ENCODE data around the gene ZBTB46.
"Not testable (repeated sequence)": the region's sequence is repeated elsewhere in the genome, so short reads cannot be mapped to it uniquely, and the experiment has no call there.

ZBTB46 gene

DNA sequence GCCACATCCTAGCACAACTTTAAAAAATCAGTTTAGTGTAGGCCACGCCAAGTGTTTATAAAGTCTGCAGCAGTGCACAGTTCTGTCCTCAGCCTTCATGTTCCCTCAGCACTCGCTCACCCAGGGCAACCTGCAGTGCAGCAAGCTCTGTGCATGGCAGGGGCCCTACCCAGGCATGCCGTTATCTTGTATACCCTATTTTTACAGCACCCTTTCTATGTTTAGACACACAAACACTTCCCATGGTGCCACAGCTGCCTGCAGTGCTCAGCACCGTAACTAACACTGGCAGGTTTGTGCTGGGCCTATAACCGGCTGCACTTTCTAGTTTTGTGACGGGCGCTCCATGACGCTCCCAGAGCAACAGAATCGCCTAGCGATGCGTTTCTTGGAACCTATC, 43.8 kb downstream of the ZBTB46 start:
- no peak for DNase-seq (ENCODE audit: low read depth)

DNA sequence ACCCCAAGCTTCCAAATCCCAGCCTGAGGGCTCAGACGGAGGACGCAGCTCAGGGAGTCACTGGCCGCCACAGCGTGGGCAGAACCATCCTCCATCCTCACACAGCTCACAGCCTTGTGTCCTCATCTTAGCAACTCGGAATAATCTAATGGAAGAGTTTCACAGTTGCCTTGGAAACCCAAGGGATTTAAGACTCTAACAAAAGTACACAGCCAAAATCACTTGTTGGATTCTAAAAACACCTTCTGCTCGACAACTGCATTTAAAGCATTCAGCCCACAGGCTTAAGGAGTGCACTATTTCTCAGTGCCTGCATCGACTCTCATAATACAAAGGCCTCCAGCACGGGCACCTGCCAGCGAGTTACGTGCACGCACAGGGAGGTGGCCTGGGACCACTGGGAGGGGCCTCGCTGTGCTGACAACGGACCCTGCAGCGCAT, 45.4 kb downstream of the ZBTB46 start:
- DNase-seq (ENCODE audit: low read depth), result no peak

DNA sequence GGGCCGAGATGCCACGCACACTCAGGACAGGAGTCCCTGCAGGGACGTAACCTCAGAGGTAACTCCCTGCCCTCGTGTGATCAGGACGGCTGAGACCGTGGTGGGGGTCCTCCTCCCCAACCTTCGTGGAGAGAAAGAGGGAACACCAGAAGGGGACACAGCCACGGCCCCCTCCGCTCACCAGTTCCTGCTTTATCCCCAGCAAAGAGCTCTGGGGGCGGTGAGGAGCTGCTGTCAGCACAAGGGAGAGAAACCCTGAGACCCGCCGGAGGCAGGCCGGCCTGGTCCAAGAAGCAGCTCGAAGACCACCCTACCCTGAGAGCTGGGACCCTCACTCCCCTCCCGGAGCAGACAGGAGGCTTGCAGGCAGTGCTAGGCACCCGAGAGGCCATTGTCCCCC, 47.1 kb downstream of the ZBTB46 start:
- no peak for DNase-seq (ENCODE audit: low read depth)

DNA sequence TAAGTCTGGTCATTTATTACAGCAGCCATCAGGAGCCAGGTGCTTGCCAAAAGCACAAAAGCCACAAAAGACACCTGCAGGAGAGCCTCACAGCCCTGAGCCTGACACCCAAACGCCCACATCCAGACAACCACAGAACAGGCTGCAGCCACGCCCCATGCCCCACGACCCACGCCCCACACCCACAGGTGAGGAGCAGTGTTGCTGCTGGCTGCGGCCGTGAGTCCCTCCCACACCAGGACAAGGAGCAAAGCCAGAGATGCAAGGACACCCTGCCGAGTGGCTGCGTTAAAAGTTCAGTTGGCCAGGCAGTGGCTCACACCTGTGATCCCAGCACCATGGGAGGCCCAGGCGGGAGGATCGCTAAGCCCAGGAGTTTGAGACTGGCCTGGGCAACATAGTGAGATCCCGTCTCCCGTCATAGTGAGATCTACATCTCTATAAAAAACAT, 48.5 kb downstream of the ZBTB46 start:
- no peak for DNase-seq (ENCODE audit: low read depth)

DNA sequence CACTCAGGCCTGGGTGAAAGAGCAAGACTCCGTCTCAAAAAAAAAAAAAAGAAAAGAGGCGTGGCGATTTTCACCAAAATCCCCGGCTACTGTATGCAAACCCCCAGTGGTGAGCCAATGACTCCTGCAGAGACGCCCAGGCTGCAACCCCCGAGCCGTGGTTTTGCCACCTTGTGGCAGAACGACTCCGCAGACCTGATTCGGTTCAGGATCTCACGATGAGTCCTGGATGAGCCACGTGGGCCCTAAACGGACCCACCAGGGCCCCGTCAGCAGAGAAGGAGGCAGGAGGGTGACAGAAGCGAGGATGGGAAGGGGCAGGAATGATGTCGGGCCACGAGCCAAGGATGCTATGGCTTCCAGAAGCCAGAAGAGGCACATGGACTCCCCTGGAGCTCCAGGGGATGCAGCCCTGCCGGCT, 49.0 kb downstream of the ZBTB46 start:
- DNase-seq (ENCODE audit: low read depth), result no peak

DNA sequence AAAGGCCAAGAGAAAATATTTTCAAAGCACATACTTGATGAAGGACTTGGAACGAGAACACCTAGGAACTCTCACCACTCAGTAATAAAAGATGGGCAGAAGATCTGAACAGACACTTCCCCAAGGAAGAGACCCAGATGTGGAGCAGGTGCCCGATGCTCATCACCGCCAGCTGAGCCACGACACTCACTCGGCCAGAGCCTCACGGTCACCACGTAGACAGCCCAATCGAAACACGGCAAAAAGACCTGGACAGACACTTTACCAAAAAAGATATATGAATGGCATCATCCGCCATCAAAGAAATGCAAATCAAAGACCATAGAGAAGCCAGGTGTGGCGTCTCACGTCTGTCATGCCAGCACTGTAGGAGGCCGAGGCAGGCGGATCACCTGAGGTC, 49.9 kb downstream of the ZBTB46 start:
- DNase-seq (ENCODE audit: low read depth), result no peak

DNA sequence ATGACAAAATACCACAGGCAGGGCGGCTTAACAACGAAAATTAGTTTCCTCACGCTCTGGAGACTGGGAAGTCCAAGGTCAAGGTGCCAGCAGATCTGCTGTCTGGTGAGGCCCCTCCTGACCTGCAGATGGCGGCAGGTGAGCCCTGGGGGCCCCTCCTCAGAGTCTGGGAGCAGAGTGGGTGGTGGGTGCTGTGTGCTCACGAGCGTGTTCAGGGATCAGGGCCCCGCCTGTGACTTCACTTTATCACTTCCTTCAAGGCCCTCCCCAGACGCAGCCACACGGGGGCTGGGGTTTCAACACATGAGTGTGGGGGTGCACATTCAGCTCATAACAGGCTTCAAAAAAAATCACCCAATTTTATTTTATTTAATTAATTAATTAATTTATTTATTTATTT, 52.2 kb downstream of the ZBTB46 start:
- no peak for DNase-seq (ENCODE audit: low read depth)

DNA sequence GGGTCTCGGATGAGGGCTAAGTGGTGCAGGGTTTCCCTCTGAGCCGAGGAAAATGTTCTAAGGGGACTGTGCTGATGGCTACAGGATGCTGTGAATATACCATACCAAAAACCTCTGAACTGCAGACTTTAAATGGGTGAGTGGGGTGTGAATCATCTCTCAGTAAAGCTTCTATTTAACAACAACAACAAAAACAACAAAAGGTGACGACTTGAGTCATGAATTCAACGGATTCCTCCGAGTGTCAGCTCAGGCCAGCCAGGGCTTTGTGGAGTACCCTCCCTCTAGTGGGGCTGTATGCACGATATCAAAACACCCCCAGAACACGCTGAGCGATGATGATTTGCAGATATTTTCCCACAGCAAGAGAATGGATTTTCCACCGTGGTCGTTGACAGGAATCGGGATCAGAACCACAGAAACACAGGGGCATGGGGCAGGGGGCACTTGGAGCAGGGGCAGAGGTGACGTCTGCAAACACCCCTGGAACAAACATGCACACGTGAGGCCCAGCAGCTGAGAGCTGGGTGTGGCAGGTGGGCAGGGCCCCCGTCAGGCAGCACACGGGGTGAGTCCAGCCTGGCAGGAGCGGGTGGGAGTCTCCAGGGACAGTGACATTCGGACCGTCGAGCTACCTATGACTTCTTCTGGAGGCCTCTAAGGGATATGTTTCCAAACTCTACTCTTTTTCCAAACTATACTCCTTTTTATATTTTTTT, 52.9 kb downstream of the ZBTB46 start:
- DNase-seq (ENCODE audit: low read depth), result no peak

DNA sequence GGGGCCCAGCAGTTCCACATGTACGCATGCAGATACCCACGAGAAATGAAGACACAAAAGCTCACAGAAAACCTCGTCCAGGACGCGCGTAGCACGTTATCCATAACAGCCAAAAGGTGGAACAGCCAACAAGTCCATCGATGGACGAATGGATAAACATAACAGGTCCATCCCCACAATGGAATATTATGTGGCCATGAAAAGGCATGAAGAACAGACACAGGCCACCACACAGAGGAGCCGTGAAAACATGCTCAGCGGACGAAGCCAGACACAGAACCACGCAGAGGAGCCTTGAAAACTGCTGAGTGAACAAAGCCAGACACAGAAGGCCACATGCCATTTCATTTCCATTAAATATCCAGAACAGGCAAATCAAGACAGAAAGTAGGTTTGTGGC, 53.5 kb downstream of the ZBTB46 start:
- DNase-seq (ENCODE audit: low read depth), result no peak

DNA sequence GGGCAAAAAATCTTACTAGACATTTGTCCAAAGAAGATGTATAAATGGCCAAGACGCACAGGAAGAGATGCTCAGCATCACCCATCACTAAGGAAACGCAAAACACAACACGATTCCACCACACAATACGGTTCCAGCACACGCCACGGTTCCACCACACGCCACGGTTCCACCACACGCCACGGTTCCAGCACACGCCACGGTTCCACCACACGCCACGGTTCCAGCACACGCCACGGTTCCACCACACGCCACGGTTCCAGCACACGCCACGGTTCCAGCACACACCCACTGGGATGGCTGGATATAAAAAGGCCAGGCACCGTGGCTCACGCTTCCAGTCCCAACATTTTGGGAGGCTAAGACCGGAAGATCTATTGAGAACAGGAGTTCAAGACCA, 54.2 kb downstream of the ZBTB46 start:
- DNase-seq (ENCODE audit: low read depth), result not testable (repeated sequence)

DNA sequence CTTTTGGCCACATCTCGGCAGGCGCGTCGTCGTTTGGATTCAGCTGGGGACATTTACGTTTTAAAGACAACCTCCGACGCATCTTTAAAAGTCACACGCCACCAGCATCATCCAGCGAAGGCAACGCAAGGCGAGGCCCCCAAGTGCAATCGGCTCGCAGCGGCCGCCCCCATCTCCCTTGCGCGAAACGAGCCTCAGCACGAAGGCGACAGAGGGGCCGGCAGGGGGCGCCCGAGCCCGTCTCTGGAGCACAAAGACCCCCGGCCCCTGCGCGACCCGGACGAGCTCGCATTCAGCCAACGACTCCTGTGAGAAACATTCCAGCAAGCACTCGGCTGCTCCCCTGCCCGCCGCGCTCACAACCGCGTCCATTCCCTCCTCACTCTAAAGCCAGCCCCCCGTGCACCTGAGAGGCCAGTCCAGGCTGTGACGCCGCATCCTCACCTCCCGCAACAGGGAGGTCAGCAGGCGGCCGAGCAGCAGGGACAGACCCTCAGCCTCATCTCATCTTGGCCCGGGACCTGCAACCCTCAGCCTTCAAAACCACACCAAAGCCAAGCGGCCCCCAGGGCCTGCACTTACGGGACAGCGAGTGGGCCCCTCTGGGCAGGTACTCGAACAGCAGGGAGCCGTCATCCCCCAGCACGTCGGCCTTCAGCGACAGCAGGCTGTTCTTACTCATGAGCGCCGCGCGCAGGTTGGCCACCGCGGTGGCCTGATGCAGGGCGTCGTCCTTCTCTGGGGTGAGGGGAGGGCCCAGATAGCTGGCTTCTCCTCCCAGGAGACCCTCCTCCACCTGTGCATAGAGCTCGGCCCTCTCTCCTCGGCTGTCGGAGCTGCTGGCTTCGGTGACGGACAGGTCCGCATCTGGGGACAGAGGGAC, 55.7 kb downstream of the ZBTB46 start:
- DNase-seq (ENCODE audit: low read depth), result no peak

DNA sequence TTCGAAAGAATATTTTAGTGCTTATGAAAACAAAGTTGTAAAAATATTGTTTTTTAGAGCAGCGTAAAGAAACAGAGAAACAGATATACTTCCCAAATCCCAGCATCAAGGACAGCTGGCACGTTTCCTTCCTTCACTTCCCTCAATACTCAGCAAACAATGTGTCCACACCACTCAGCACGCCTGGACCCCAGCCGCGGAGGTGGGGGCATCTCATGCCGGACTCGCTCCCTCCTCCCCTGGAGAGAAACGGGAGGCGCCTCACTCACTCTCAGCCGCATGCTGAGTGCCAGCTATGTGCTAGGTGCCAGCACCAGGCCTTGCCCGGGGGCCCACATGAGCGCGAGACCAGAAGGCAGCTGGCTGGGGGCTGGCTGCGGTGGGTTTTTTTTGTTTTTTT, 56.8 kb downstream of the ZBTB46 start:
- DNase-seq (ENCODE audit: low read depth), result no peak

DNA sequence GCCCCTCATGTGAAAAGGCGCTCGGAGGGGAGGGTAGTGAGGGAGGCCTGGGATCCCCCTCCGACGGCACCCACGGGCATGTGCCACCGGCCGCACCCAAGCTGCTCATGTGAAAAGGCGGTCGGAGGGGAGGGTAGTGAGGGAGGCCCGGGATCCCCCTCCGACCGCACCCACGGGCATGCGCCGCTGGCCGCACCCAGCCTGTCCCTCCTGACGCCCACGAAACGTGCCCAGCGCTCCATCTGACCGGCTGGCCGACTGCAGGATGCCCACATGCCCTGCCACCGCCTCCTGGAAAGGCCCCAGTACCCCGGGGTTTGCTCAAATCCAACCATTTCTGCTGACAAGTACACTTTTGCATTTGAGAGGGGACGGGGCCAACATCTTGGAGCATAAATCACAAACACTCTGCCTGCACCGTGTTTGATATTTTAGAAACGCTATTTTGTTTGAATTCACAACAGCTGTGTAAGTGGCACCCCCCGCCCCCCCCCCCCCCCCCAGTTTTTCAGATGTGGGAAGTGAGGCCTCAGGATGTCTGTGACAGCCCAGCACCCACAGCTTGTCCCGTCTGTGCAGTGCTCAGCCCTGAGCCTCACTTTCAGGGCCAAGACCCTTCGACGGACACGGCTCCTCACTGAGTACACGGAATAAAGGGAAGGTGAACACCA, 57.4 kb downstream of the ZBTB46 start:
- no peak for DNase-seq (ENCODE audit: low read depth)

DNA sequence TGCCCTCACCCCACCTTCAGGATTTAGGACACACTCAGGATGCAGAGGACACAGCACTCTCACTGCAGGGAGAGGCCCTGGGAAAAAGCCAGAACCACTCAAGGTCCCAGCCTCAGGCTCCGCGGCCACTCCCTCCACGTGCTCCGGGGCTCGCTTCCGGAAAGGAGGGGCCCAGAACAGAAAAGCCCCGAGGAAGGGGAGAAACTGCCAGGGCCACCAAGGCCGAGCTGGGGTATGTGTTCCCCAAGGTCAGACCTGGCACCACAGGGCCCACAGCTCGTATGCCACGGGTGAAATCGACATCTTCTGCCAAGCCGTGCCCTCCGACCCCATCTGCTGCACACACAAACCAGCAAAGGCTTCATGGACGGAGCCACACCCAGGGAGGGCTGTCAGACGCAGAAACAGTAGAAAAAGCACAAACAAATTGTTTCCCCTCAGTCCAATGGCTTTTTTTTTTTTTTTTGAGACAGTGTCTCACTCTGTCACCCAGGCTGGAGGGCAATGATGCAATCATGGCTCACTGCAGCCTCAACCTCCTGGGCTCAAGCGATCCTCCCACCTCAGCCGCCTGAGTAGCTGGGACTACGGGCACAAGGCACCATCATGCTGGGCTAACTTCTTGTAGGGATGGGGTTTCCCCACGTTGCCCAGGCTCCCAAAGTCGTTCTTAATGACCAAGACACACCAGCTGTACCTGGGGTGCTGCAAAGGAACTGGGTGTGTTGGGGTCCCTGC, 58.1 kb downstream of the ZBTB46 start:
- DNase-seq (ENCODE audit: low read depth), result no peak

DNA sequence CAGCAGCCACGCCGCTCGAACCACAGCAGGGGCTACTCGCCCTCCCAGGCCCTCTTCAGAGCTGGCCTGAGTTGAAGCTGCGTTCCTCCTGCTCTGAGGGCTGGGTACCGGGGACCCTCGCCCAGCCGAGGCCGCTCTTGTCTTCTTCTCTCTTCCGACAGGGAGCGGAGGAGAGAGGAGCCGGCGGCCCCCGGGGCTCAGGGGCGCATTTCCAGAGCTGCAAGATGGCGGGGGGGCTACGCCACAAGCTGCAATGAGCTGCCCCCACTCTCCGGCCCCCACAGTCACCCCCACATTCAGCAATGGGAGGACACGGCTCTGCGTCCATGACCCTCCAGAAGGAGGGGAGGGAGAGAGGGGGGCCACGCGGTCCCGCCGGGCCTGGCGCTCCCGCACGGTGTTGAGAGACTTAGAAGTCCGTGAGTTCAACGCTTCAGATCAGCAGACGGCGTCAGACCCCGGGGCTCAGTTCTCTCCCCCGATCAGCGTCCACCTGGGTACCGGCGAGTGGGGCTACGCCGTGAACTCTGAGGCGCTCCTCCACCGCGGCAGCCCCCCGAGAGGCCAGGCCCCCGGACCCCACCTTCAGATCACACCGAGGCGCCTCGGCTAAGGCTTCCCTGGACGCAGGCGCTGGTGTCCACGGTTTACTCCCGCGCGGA, 59.9 kb downstream of the ZBTB46 start:
- DNase-seq (ENCODE audit: low read depth), result no peak

DNA sequence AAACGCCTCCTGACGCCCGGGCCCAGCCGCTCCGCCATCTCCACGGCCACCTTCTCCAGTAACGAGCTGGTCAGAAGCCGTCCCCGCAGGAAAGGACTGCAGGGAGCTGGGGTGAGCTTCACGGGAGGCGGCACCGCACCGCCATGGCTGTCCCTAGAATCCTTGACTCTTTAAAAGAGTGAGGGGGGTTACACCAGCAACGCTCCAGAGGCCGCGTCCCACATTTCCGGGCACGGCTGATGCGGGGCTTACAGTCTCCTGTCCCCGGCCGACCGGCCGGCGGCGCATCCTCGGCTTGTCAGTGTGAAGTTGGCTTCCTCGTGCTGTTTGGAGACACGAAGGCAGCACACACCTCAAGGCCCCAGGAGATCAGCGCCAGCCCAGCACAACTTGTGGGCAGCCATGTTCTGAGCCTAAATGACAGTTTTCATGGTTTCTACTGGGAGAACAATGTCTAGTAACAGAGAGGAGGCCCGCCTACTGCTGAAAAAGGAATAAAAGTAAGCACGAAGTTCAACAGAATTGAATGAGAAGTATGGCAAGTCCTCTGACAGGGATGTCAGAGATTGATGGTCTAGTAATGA, 61.1 kb downstream of the ZBTB46 start:
- DNase-seq (ENCODE audit: low read depth), result no peak

DNA sequence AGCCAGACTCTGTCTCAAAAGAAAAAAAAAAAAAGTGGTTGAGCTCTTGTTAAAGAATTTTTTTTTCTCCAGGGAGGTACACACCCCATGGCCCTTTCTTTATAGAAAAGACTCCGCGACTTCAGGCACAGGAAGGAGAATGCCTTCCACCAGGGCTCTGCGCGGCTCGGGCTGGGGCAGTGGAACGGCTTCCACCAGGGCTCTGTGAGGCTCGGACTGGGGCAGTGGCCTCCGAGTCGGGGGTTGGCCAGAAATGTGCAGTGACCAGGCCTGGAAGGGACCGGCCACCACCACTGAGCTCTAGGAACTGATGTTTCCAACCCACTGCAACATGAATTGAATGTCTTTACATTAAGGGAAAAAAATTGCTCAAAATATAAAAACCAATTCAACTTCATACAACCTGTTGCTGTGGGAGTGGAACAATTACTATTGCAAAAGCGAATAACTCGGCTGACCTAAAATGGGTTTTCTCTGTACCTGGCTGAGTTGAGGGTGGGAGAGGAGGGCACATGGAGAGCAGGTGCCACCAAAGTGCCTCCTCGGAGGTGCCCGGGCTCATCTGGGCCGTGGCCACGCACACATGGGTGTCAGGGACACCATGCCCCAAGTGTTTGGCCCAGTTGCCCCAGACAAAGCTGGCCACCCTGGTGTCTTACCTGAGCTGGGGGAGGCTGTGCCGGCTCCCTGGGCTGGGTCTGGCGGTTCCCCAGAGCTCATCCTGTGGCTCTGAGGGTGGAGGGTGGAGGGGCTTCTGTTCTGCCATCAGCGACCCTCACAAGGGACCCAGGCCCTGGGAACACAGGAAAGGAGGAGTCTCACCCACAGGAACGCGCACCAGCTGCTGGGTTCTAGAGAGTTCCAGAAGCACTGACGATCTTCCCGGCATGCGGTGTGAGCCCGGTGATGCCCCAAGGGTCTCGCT, 62.2 kb downstream of the ZBTB46 start:
- no peak for DNase-seq (ENCODE audit: low read depth)

DNA sequence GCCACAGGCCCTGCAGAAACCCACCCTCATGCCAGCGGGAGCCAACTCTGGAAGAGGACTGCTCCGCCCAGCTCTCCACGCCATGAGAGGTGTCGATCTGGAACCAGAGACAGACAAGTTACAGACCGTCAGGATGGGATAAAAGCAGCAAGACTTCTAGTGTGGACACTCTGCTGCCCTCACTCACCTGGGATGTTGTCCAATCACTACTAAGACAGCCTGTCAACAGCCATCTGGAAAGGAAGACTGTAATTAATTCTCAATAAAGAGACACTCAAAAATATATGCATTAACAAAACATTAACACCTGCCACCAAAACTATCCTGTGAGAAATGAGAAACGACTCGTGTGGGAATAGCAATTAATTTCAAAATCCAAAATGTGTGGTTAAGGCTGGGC, 63.2 kb downstream of the ZBTB46 start:
- DNase-seq (ENCODE audit: low read depth), result no peak

DNA sequence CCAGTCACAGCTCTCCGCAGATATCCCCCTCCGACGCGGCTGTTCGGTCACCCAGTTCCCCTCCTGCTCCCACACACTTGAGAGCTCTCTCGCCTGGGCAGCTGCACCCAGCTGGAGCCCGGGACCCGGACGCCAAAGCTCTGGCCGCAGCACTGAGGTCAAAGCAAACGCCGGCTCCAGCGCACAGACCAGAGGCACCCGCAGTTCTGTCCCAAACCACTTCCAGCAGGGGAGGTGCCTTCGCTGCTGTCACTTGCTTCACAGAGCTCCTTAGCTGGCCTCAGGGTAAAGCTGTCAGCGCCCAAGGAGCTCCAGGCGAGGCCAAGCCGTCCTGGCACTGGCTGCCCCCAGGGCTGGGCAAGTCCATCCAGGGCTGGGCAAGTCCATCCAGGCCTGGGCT, 63.6 kb downstream of the ZBTB46 start:
- no peak for DNase-seq (ENCODE audit: low read depth)
